ENCODE results near the gene BCAT1. TPM values are rescaled to one million over a fixed set of nuclear protein-coding genes. Genes with fewer than 3 reads are reported as not detected.

The BCAT1 gene
- polyA plus RNA-seq, 1 experiment: 61.1 TPM

- TF ChIP-seq, protein P1, sequence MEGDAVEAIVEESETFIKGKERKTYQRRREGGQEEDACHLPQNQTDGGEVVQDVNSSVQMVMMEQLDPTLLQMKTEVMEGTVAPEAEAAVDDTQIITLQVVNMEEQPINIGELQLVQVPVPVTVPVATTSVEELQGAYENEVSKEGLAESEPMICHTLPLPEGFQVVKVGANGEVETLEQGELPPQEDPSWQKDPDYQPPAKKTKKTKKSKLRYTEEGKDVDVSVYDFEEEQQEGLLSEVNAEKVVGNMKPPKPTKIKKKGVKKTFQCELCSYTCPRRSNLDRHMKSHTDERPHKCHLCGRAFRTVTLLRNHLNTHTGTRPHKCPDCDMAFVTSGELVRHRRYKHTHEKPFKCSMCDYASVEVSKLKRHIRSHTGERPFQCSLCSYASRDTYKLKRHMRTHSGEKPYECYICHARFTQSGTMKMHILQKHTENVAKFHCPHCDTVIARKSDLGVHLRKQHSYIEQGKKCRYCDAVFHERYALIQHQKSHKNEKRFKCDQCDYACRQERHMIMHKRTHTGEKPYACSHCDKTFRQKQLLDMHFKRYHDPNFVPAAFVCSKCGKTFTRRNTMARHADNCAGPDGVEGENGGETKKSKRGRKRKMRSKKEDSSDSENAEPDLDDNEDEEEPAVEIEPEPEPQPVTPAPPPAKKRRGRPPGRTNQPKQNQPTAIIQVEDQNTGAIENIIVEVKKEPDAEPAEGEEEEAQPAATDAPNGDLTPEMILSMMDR (IDR thresholded peaks at IDR 0.05; ENCODE audit: low read depth, low read length): no peak
- DNase-seq (ENCODE audit: low read depth, low spot score): no peak
- H3K9me3 ChIP-seq (ENCODE audit: control insufficient read depth, insufficient read depth, low read length): peaks cover 7% of the 10 kb centered on the region
- H3K27ac ChIP-seq (ENCODE audit: low read depth, low read length): no peak overlapping the region
- ChIA-PET POLR2A (no interaction called here), CTCF (no interaction called here)
- no peak overlapping the region for H3K4me3 ChIP-seq (ENCODE audit: low read depth, low read length)
- H3K27me3 ChIP-seq (ENCODE audit: control insufficient read depth, insufficient read depth, low read length): no peaks in the 10 kb centered on the region
Observed at GRCh38 chr12:24806386-24806785, 142.5 kb downstream of the BCAT1 start.

GRCh38 chr12:24803430-24804245 lies 145.3 kb downstream of the BCAT1 start:
- POLR2A ChIA-PET: interaction anchor here (0.7 kb wide), 1 partner anchor 55 kb away, joined by 4 read pairs; no protein-coding TSS in a partner anchor
- DNase-seq (ENCODE audit: low read depth, low spot score): no peak
- CTCF ChIA-PET: no interaction called here
- TF ChIP-seq, protein P1 (IDR thresholded peaks at IDR 0.05; ENCODE audit: low read depth, low read length): no peak
- no peak overlapping the region for H3K4me3 ChIP-seq (ENCODE audit: low read depth, low read length)
- no peak overlapping the region for H3K27ac ChIP-seq (ENCODE audit: low read depth, low read length)
- H3K9me3 ChIP-seq (ENCODE audit: control insufficient read depth, insufficient read depth, low read length): peaks cover 7% of the 10 kb centered on the region
- no peaks in the 10 kb centered on the region for H3K27me3 ChIP-seq (ENCODE audit: control insufficient read depth, insufficient read depth, low read length)

- TF ChIP-seq, protein P1 (IDR thresholded peaks at IDR 0.05; ENCODE audit: low read depth, low read length): no peak
- peaks cover 4% of the 10 kb centered on the region for H3K9me3 ChIP-seq (ENCODE audit: control insufficient read depth, insufficient read depth, low read length)
- no peak for DNase-seq (ENCODE audit: low read depth, low spot score)
- POLR2A ChIA-PET: no interaction called here
- no peaks in the 10 kb centered on the region for H3K27me3 ChIP-seq (ENCODE audit: control insufficient read depth, insufficient read depth, low read length)
- H3K27ac ChIP-seq (ENCODE audit: low read depth, low read length): no peak overlapping the region
- no peak overlapping the region for H3K4me3 ChIP-seq (ENCODE audit: low read depth, low read length)
- CTCF ChIA-PET: no interaction called here
Observed at GRCh38 chr12:24798335-24798734, 150.6 kb downstream of the BCAT1 start.

DNA sequence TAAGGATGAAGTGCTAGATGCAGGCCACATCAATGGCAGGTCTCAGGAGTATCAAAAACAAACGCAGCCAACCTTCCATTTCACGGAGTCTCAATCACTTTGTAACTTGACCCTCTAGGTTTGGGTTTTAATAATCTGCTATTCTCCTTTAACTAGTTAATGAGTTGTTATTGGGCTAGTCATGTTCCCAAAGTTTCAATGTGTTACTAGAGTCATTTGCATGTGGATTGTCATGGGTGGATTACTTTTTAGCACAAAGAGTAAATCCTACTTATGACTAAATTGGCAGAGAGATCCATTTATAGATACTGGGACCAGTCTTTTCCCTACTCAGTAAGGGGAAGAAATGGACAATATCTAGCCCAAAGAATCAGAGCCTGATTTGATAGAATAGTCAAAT lies 151.0 kb downstream of the BCAT1 start:
- ChIA-PET POLR2A (no interaction called here), CTCF (no interaction called here)

GRCh38 chr12:24796876-24797275 lies 152.0 kb downstream of the BCAT1 start:
- Histone ChIP-seq H3K9me3 (ENCODE audit: control insufficient read depth, insufficient read depth, low read length) (no peaks in the 10 kb centered on the region), H3K4me3 (ENCODE audit: low read depth, low read length) (no peak overlapping the region), H3K27me3 (ENCODE audit: control insufficient read depth, insufficient read depth, low read length) (no peaks in the 10 kb centered on the region), H3K27ac (ENCODE audit: low read depth, low read length) (no peak overlapping the region)
- CTCF ChIA-PET: no interaction called here
- TF ChIP-seq, protein P1 (IDR thresholded peaks at IDR 0.05; ENCODE audit: low read depth, low read length): no peak
- POLR2A ChIA-PET: no interaction called here
- DNase-seq (ENCODE audit: low read depth, low spot score): no peak

More for the DNA sequence above, 151.0 kb downstream of the BCAT1 start:
- DNase-seq (ENCODE audit: low read depth, low spot score): no peak
- Histone ChIP-seq H3K27me3 (ENCODE audit: control insufficient read depth, insufficient read depth, low read length) (no peaks in the 10 kb centered on the region), H3K9me3 (ENCODE audit: control insufficient read depth, insufficient read depth, low read length) (no peaks in the 10 kb centered on the region; the same call in 1 of the 2 replicates), H3K4me3 (ENCODE audit: low read depth, low read length) (no peak overlapping the region), H3K27ac (ENCODE audit: low read depth, low read length) (no peak overlapping the region)
- TF ChIP-seq, protein P1 (IDR thresholded peaks at IDR 0.05; ENCODE audit: low read depth, low read length): no peak
